Panc1 (cell line): Measurements from ENCODE around the gene COIL. TPM values are rescaled to one million over a fixed set of nuclear protein-coding genes. Genes with fewer than 3 reads are reported as not detected.

Experiments used
- total RNA-seq: library from RNA; stranded (reverse); gene quantifications from one replicate; pipeline ENCODE4 v1.2.1, GENCODE V29; 2021; ENCODE audit not compliant: unreplicated experiment

COIL gene
- total RNA-seq, 1 experiment from 2014 or later, result 32.9 TPM

Other genes starting within 250 kb of the COIL start
- 3.4 TPM for gene C17orf67, start 127.1 kb downstream of the COIL start, total RNA-seq
- 19.1 TPM for gene DGKE, start 126.9 kb downstream of the COIL start, total RNA-seq
- gene TRIM25, start 47.0 kb downstream of the COIL start, total RNA-seq, result 73.2 TPM
- 50.7 TPM for gene SCPEP1, start 17.1 kb upstream of the COIL start, total RNA-seq
- 52.7 TPM for gene AKAP1, start 124.2 kb upstream of the COIL start, total RNA-seq